ENCODE measurements around the gene BAHD1. TPM values are rescaled to one million over a fixed set of nuclear protein-coding genes. Genes with fewer than 3 reads are reported as not detected.

Gene BAHD1
- total RNA-seq, 1 experiment from 2014 or later = 17.2 TPM

- intact Hi-C loops (cut with micrococcal nuclease; ENCODE audit: unreplicated experiment) = no loop called here
- Mint-ChIP-seq H3K4me1 (ENCODE audit: low read depth, unreplicated experiment) (no peaks in the 10 kb centered on the region), H3K36me3 (ENCODE audit: insufficient read depth, unreplicated experiment) (no peaks in the 10 kb centered on the region), H3K27me3 (ENCODE audit: unreplicated experiment) (peaks cover 17% of the 10 kb centered on the region), H3K9me3 (ENCODE audit: low read depth, unreplicated experiment) (no peaks in the 10 kb centered on the region), H3K27ac (ENCODE audit: unreplicated experiment) (no peak overlapping the region), H3K4me3 (ENCODE audit: low read depth, unreplicated experiment) (no peak overlapping the region)
- DNase-seq = no peak
- CTCF ChIA-PET = no interaction called here
- no peak for TF ChIP-seq CTCF (IDR thresholded peaks at IDR 0.05; ENCODE audit: unreplicated experiment)
- no TSS peak for BruUV-seq (replicated peaks)
These were observed 60.0 kb downstream of the BAHD1 start for GRCh38 chr15:40500568-40501330.

- Mint-ChIP-seq H3K27me3 (ENCODE audit: unreplicated experiment) (peaks cover 12% of the 10 kb centered on the region), H3K4me1 (ENCODE audit: low read depth, unreplicated experiment) (no peaks in the 10 kb centered on the region), H3K27ac (ENCODE audit: unreplicated experiment) (no peak overlapping the region), H3K4me3 (ENCODE audit: low read depth, unreplicated experiment) (no peak overlapping the region), H3K9me3 (ENCODE audit: low read depth, unreplicated experiment) (no peaks in the 10 kb centered on the region), H3K36me3 (ENCODE audit: insufficient read depth, unreplicated experiment) (no peaks in the 10 kb centered on the region)
- intact Hi-C loops (cut with micrococcal nuclease; ENCODE audit: unreplicated experiment) = no loop called here
- no peak for TF ChIP-seq CTCF (IDR thresholded peaks at IDR 0.05; ENCODE audit: unreplicated experiment)
- no peak for DNase-seq
- CTCF ChIA-PET = no interaction called here
- no TSS peak for BruUV-seq (replicated peaks)
These were observed 60.7 kb downstream of the BAHD1 start for GRCh38 chr15:40501487-40501886.

GRCh38 chr15:40506964-40507571, 66.3 kb downstream of the BAHD1 start:
- no peaks in the 10 kb centered on the region for H3K27me3 Mint-ChIP-seq (ENCODE audit: unreplicated experiment)
- peak; percentile 74 for DNase-seq
- no peak overlapping the region for H3K27ac Mint-ChIP-seq (ENCODE audit: unreplicated experiment)
- no peak overlapping the region for H3K4me3 Mint-ChIP-seq (ENCODE audit: low read depth, unreplicated experiment)
- H3K36me3 Mint-ChIP-seq (ENCODE audit: insufficient read depth, unreplicated experiment) = peaks cover 7% of the 10 kb centered on the region
- CTCF ChIA-PET = interaction anchor here (1.3 kb wide), 1 partner anchor 58 kb away, joined by 4 read pairs; the partner anchor contains the start of gene CCDC32
- intact Hi-C loops (cut with micrococcal nuclease; ENCODE audit: unreplicated experiment) = no loop called here
- peaks cover 17% of the 10 kb centered on the region for H3K4me1 Mint-ChIP-seq (ENCODE audit: low read depth, unreplicated experiment)
- no TSS peak for BruUV-seq (replicated peaks)
- TF ChIP-seq CTCF (IDR thresholded peaks at IDR 0.05; ENCODE audit: unreplicated experiment) = no peak
- no peaks in the 10 kb centered on the region for H3K9me3 Mint-ChIP-seq (ENCODE audit: low read depth, unreplicated experiment)

GRCh38 chr15:40508216-40508615, 67.5 kb downstream of the BAHD1 start:
- no peak overlapping the region for H3K27ac Mint-ChIP-seq (ENCODE audit: unreplicated experiment)
- H3K4me3 Mint-ChIP-seq (ENCODE audit: low read depth, unreplicated experiment) = no peak overlapping the region
- H3K9me3 Mint-ChIP-seq (ENCODE audit: low read depth, unreplicated experiment) = no peaks in the 10 kb centered on the region
- no TSS peak for BruUV-seq (replicated peaks)
- TF ChIP-seq CTCF (IDR thresholded peaks at IDR 0.05; ENCODE audit: unreplicated experiment) = no peak
- H3K36me3 Mint-ChIP-seq (ENCODE audit: insufficient read depth, unreplicated experiment) = peaks cover 9% of the 10 kb centered on the region
- no peak for DNase-seq
- CTCF ChIA-PET = no interaction called here
- intact Hi-C loops (cut with micrococcal nuclease; ENCODE audit: unreplicated experiment) = no loop called here
- H3K4me1 Mint-ChIP-seq (ENCODE audit: low read depth, unreplicated experiment) = peaks cover 25% of the 10 kb centered on the region
- no peaks in the 10 kb centered on the region for H3K27me3 Mint-ChIP-seq (ENCODE audit: unreplicated experiment)
